Measurements from ENCODE around the gene ZFHX3.

- TF ChIP-seq CTCF (IDR thresholded peaks at IDR 0.05) (no peak), POLR2A (IDR thresholded peaks at IDR 0.05) (no peak)
These were observed 188.3 kb downstream of the ZFHX3 start for GRCh38 chr16:72859581-72859980.

Measured in tibial nerve (tissue), 3 donors.